Caco-2 (cell line): Measurements from ENCODE around the gene LRRC9. TPM values are rescaled to one million over a fixed set of nuclear protein-coding genes. Genes with fewer than 3 reads are reported as not detected.

Experiments
- BruUV-seq: library from RNA; stranded (reverse); fragments of 400-500 nt; replicated peaks from 2 replicates; lab custom pipeline; 2021; lab: Mats Ljungman, UMichigan
- CTCF ChIA-PET: fragments of 300-600 bp; sonication (Branson Sonifier 250); formaldehyde crosslinking; loops from one replicate; lab custom pipeline; 2022; ENCODE audit warnings: antibody characterized with exemption; lab: Charles Lee
- POLR2A ChIA-PET: fragments of 300-600 bp; sonication (Branson Sonifier 250); formaldehyde crosslinking; loops from one replicate; lab custom pipeline; 2022; ENCODE audit warnings: antibody characterized with exemption; lab: Charles Lee
- DNase-seq, 2 experiments: peaks; one replicate each; pipeline versions ENCODE4 v3.0.0 to v3.0.0-alpha.2; 2020 to 2022
- H3K27me3 ChIP-seq: replicated peaks from 2 replicates; pipeline ENCODE4 v1.6.0; 2011; ENCODE audit warnings: low read length; ENCODE audit not compliant: control insufficient read depth, insufficient read depth
- H3K36me3 ChIP-seq: 2 replicates; pipeline ENCODE4 v1.5.1; 2011; ENCODE audit warnings: low read length; ENCODE audit not compliant: control insufficient read depth, insufficient read depth
- H3K4me1 ChIP-seq: fragments of 250-450 bp; sonication (Bioruptor Pico); 2 replicates; pipeline ENCODE4 v1.5.1; 2020; ENCODE audit warnings: mild to moderate bottlenecking
- H3K4me3 ChIP-seq: 2 replicates; pipeline ENCODE4 v1.5.1; 2011; ENCODE audit warnings: low read depth, mild to moderate bottlenecking, control low read depth, low read length
- H3K9me3 ChIP-seq: fragments of 250-450 bp; sonication (Bioruptor Pico); 2 replicates; pipeline ENCODE4 v1.5.1; 2020; ENCODE audit warnings: mild to moderate bottlenecking, moderate library complexity
- H3K27ac Mint-ChIP-seq: one replicate; pipeline ENCODE4 v1.8.0; 2022; ENCODE audit warnings: mixed read lengths; ENCODE audit not compliant: unreplicated experiment
- H3K27me3 Mint-ChIP-seq: one replicate; pipeline ENCODE4 v1.8.0; 2022; ENCODE audit warnings: mixed read lengths; ENCODE audit not compliant: insufficient read depth, unreplicated experiment
- H3K36me3 Mint-ChIP-seq: one replicate; pipeline ENCODE4 v1.8.0; 2022; ENCODE audit warnings: mild to moderate bottlenecking, mixed read lengths; ENCODE audit not compliant: insufficient read depth, unreplicated experiment
- H3K4me1 Mint-ChIP-seq: one replicate; pipeline ENCODE4 v1.8.0; 2022; ENCODE audit warnings: low read depth, mixed read lengths; ENCODE audit not compliant: unreplicated experiment
- H3K4me3 Mint-ChIP-seq: one replicate; pipeline ENCODE4 v1.8.0; 2022; ENCODE audit warnings: mild to moderate bottlenecking, moderate library complexity, mixed read lengths; ENCODE audit not compliant: unreplicated experiment
- H3K9me3 Mint-ChIP-seq: one replicate; pipeline ENCODE4 v1.8.0; 2022; ENCODE audit warnings: mixed read lengths; ENCODE audit not compliant: unreplicated experiment
- CTCF ChIP-seq, 2 experiments: fragments of 200-600 bp in 1 of 2; IDR thresholded peaks; 1 replicate in 1 of 2; 2 replicates in 1 of 2; pipeline versions ENCODE4 v1.5.1 to v1.8.0; 2011 to 2022; ENCODE audit warnings: antibody characterized with exemption in 1 of 2, control low read depth in 1 of 2, inconsistent platforms in 1 of 2, low read depth in 1 of 2, low read length in 1 of 2, mild to moderate bottlenecking in 1 of 2, moderate library complexity in 1 of 2; ENCODE audit not compliant: insufficient read depth in 1 of 2, severe bottlenecking in 1 of 2, unreplicated experiment in 1 of 2
- intact Hi-C: fragments of 100-400 bp; cut with micrococcal nuclease; formaldehyde crosslinking; loops from one replicate; pipeline ENCODE4 v1.10.0; 2022; ENCODE audit not compliant: unreplicated experiment
- total RNA-seq: library from RNA; stranded (reverse); gene quantifications from 2 replicates; pipeline ENCODE4 v1.2.3, GENCODE V29; 2022

LRRC9 gene
- total RNA-seq, 1 experiment from 2014 or later = 1.2 TPM

- intact Hi-C loops = no loop called here
- peaks cover 4% of the 10 kb centered on the region; the same call in 1 of the 2 replicates for H3K27me3 ChIP-seq
- H3K4me3 Mint-ChIP-seq = peak overlapping the region; percentile 86
Measured at GRCh38 chr14:59871166-59871495, 48.8 kb upstream of the LRRC9 start.

GRCh38 chr14:59882957-59883356 lies 37.0 kb upstream of the LRRC9 start:
- ChIA-PET POLR2A (no interaction called here), CTCF (no interaction called here)
- BruUV-seq = no TSS peak
- Mint-ChIP-seq H3K4me1 (no peaks in the 10 kb centered on the region), H3K4me3 (no peak overlapping the region), H3K36me3 (no peaks in the 10 kb centered on the region), H3K27me3 (peaks cover 9% of the 10 kb centered on the region), H3K9me3 (no peaks in the 10 kb centered on the region), H3K27ac (no peak overlapping the region)
- no peaks in the 10 kb centered on the region for H3K27me3 ChIP-seq
- no peak for DNase-seq
- no peaks in the 10 kb centered on the region for H3K36me3 ChIP-seq
- TF ChIP-seq CTCF (IDR thresholded peaks at IDR 0.05; ENCODE audit: insufficient read depth in 1 of 2, low read depth in 1 of 2, low read length in 1 of 2, severe bottlenecking in 1 of 2, unreplicated experiment in 1 of 2) = peak; percentile 44 to 45
- intact Hi-C loops = no loop called here
- no peaks in the 10 kb centered on the region for H3K4me1 ChIP-seq
- no peak overlapping the region for H3K4me3 ChIP-seq
- no peaks in the 10 kb centered on the region for H3K9me3 ChIP-seq

More at GRCh38 chr14:59871166-59871495, 48.8 kb upstream of the LRRC9 start:
- Histone ChIP-seq H3K4me3 (peak overlapping the region; percentile 33), H3K36me3 (no peaks in the 10 kb centered on the region), H3K4me1 (0 out of 2 replicates have a peak, but pooled peaks cover 5% of the 10 kb centered on the region), H3K9me3 (no peaks in the 10 kb centered on the region)
- Mint-ChIP-seq H3K4me1 (peaks cover 5% of the 10 kb centered on the region), H3K36me3 (no peaks in the 10 kb centered on the region), H3K27me3 (peaks cover 18% of the 10 kb centered on the region), H3K27ac (no peak overlapping the region), H3K9me3 (no peaks in the 10 kb centered on the region)
- ChIA-PET POLR2A (no interaction called here), CTCF (no interaction called here)
- BruUV-seq = no TSS peak
- no peak for TF ChIP-seq CTCF (IDR thresholded peaks at IDR 0.05; ENCODE audit: insufficient read depth in 1 of 2, low read depth in 1 of 2, low read length in 1 of 2, severe bottlenecking in 1 of 2, unreplicated experiment in 1 of 2)
- DNase-seq = no peak

GRCh38 chr14:59890676-59891075 lies 29.3 kb upstream of the LRRC9 start:
- Mint-ChIP-seq H3K4me3 (no peak overlapping the region), H3K27ac (no peak overlapping the region), H3K4me1 (peaks cover 12% of the 10 kb centered on the region), H3K27me3 (no peaks in the 10 kb centered on the region), H3K9me3 (no peaks in the 10 kb centered on the region), H3K36me3 (no peaks in the 10 kb centered on the region)
- intact Hi-C loops = no loop called here
- no peak overlapping the region for H3K4me3 ChIP-seq
- no peaks in the 10 kb centered on the region for H3K4me1 ChIP-seq
- H3K27me3 ChIP-seq = no peaks in the 10 kb centered on the region
- no peak for TF ChIP-seq CTCF (IDR thresholded peaks at IDR 0.05; ENCODE audit: insufficient read depth in 1 of 2, low read depth in 1 of 2, low read length in 1 of 2, severe bottlenecking in 1 of 2, unreplicated experiment in 1 of 2)
- ChIA-PET POLR2A (no interaction called here), CTCF (interaction anchor here (0.6 to 1.1 kb wide), 2 partner anchors 702 to 730 kb away, joined by 3 to 5 read pairs; partner anchors contain the start of gene DAAM1)
- no peaks in the 10 kb centered on the region for H3K9me3 ChIP-seq
- no TSS peak for BruUV-seq
- H3K36me3 ChIP-seq = no peaks in the 10 kb centered on the region
- no peak for DNase-seq
